Stimulated activated CD8-positive, alpha-beta memory T cell treated with anti-CD3 and anti-CD28 coated beads, Interleukin-12 subunit alpha, Interleukin-12 subunit beta, amount 100 ng/mL, for 24 hours (primary cell): ENCODE data around the gene USP32.

Source experiments
- DNase-seq: peaks from one replicate; pipeline ENCODE4 v3.0.0-alpha.2; 2020; ENCODE audit errors: extremely low read depth

The USP32 gene

DNA sequence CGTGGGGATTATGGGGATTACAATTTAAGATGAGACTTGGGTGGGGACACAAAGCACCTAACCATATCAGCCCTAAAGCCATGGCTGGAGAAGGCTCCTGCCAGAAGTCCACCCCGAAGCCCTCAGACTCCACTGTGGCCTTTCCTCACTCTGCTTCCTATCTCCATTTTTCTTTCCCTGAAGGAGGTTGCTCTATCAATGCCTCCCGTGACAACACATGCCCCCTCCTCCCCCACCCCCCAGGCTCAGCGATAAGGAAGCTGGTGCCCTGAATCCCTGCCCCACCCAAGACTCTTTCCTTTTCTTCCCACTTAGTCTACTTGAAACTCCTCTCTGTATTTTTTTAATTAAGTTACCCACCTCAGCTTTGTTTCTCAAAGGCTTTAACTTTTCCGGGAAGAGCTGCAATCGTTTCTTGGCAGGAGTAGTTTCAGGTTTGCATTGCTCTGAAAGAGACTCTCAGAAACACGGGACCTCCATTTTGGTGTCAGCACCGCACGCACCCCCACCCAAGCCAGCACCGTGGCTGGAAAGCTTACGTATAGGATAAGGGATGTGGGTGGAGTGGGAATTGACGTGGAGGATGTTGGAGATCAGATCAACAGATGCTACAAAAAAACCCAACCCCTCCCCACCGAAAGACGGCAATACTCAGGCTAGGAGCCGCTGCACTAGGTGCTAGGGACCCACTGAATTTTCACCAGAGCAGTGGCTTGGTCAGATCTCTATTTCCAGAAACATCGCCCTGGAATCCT, 257.4 kb downstream of the USP32 start:
- no peak for DNase-seq

DNA sequence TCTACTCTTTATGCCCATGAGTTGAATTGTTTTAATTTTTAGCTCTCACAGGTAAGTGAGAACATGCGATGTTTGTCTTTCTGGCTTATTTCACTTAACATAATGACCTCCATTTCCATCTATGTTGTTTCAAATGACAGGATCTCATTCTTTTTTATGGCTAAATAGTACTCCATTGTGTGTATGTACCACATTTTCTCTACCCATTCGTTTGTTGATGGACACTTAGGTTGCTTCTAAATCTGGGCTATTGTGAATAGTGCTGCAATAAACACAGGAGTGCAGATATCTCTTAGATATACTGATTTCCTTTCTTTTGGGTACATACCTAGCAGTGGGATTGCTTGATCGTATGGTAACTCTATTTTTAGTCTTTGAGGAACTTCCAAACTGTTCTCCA, 261.5 kb downstream of the USP32 start:
- no peak for DNase-seq

DNA sequence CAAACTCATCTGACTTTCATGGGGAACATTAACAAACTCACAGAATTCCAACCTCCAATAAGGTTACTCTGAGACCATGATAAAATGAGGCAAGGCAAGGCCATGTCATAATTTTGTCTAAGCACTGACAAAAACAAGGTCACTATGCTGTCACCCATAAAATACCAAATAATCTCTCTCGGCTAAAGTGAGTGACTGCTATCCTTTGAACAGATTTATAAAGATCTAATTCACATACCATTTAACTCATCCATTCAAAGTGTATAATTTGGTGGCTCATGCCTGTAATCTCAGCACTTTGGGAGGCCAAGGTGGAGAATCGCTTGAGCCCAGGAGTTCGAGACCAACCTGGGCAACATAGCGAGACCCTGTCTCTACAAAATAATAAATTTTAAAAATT, 262.8 kb downstream of the USP32 start:
- no peak for DNase-seq
